ENCODE data around the gene CPNE7. TPM values are rescaled to one million over a fixed set of nuclear protein-coding genes. Genes with fewer than 3 reads are reported as not detected.

CPNE7 gene
- total RNA-seq, 1 donor from 2014 or later = 56.0 TPM

GRCh38 chr16:89545044-89545830 lies 30.3 kb upstream of the CPNE7 start:
- DNase-seq = no peak
- Mint-ChIP-seq H3K9me3 (no peaks in the 10 kb centered on the region), H3K4me1 (peaks cover 20% of the 10 kb centered on the region), H3K27me3 (no peaks in the 10 kb centered on the region), H3K36me3 (ENCODE audit: low read depth) (peaks cover 36% of the 10 kb centered on the region), H3K27ac (no peak overlapping the region), H3K4me3 (no peak overlapping the region)
- intact Hi-C loops (cut with micrococcal nuclease) = no loop called here

GRCh38 chr16:89545831-89546574 lies 29.6 kb upstream of the CPNE7 start:
- Mint-ChIP-seq H3K9me3 (no peaks in the 10 kb centered on the region), H3K36me3 (ENCODE audit: low read depth) (peaks cover 42% of the 10 kb centered on the region), H3K4me3 (no peak overlapping the region), H3K27me3 (no peaks in the 10 kb centered on the region), H3K27ac (no peak overlapping the region), H3K4me1 (peaks cover 20% of the 10 kb centered on the region)
- intact Hi-C loops (cut with micrococcal nuclease) = no loop called here
- DNase-seq = no peak

GRCh38 chr16:89546781-89547180 lies 28.8 kb upstream of the CPNE7 start:
- no peaks in the 10 kb centered on the region for H3K9me3 Mint-ChIP-seq
- H3K36me3 Mint-ChIP-seq (ENCODE audit: low read depth) = peaks cover 38% of the 10 kb centered on the region
- intact Hi-C loops (cut with micrococcal nuclease) = no loop called here
- no peak overlapping the region for H3K4me3 Mint-ChIP-seq
- H3K4me1 Mint-ChIP-seq = peaks cover 17% of the 10 kb centered on the region
- no peaks in the 10 kb centered on the region for H3K27me3 Mint-ChIP-seq
- no peak overlapping the region for H3K27ac Mint-ChIP-seq
- no peak for DNase-seq

- DNase-seq = no peak
- no peak overlapping the region for H3K27ac Mint-ChIP-seq
- H3K9me3 Mint-ChIP-seq = no peaks in the 10 kb centered on the region
- H3K4me3 Mint-ChIP-seq = no peak overlapping the region
- H3K4me1 Mint-ChIP-seq = peaks cover 17% of the 10 kb centered on the region
- intact Hi-C loops (cut with micrococcal nuclease) = no loop called here
- peaks cover 38% of the 10 kb centered on the region for H3K36me3 Mint-ChIP-seq (ENCODE audit: low read depth)
- H3K27me3 Mint-ChIP-seq = no peaks in the 10 kb centered on the region
Observed at GRCh38 chr16:89547291-89547690, 28.3 kb upstream of the CPNE7 start.

- no peak for DNase-seq
- H3K27ac Mint-ChIP-seq = peak overlapping the region; percentile 66
- H3K27me3 Mint-ChIP-seq = no peaks in the 10 kb centered on the region
- no peak overlapping the region for H3K4me3 Mint-ChIP-seq
- intact Hi-C loops (cut with micrococcal nuclease) = no loop called here
- H3K4me1 Mint-ChIP-seq = peaks cover 14% of the 10 kb centered on the region
- H3K9me3 Mint-ChIP-seq = no peaks in the 10 kb centered on the region
- peaks cover 38% of the 10 kb centered on the region for H3K36me3 Mint-ChIP-seq (ENCODE audit: low read depth)
Observed at GRCh38 chr16:89547860-89548259, 27.7 kb upstream of the CPNE7 start.

- intact Hi-C loops (cut with micrococcal nuclease) = no loop called here
- Mint-ChIP-seq H3K9me3 (no peaks in the 10 kb centered on the region), H3K27ac (peak overlapping the region; percentile 85), H3K36me3 (ENCODE audit: low read depth) (peaks cover 40% of the 10 kb centered on the region), H3K27me3 (no peaks in the 10 kb centered on the region), H3K4me1 (peaks cover 14% of the 10 kb centered on the region), H3K4me3 (no peak overlapping the region)
- no peak for DNase-seq
Observed at GRCh38 chr16:89548344-89549006, 27.1 kb upstream of the CPNE7 start.

GRCh38 chr16:89549007-89549700 lies 26.4 kb upstream of the CPNE7 start:
- peak; percentile 71 for DNase-seq
- H3K36me3 Mint-ChIP-seq (ENCODE audit: low read depth) = peaks cover 40% of the 10 kb centered on the region
- peak overlapping the region; percentile 47 for H3K4me3 Mint-ChIP-seq
- no peaks in the 10 kb centered on the region for H3K9me3 Mint-ChIP-seq
- H3K4me1 Mint-ChIP-seq = peaks cover 14% of the 10 kb centered on the region
- H3K27me3 Mint-ChIP-seq = no peaks in the 10 kb centered on the region
- intact Hi-C loops (cut with micrococcal nuclease) = no loop called here
- peak overlapping the region; percentile 85 for H3K27ac Mint-ChIP-seq

- peaks cover 37% of the 10 kb centered on the region for H3K36me3 Mint-ChIP-seq (ENCODE audit: low read depth)
- no peak for DNase-seq
- intact Hi-C loops (cut with micrococcal nuclease) = no loop called here
- no peaks in the 10 kb centered on the region for H3K27me3 Mint-ChIP-seq
- H3K4me1 Mint-ChIP-seq = peaks cover 14% of the 10 kb centered on the region
- H3K4me3 Mint-ChIP-seq = no peak overlapping the region
- H3K9me3 Mint-ChIP-seq = no peaks in the 10 kb centered on the region
- H3K27ac Mint-ChIP-seq = no peak overlapping the region
Observed at GRCh38 chr16:89550421-89551007, 25.0 kb upstream of the CPNE7 start.

- H3K36me3 Mint-ChIP-seq (ENCODE audit: low read depth) = peaks cover 37% of the 10 kb centered on the region
- no peak overlapping the region for H3K4me3 Mint-ChIP-seq
- H3K4me1 Mint-ChIP-seq = peaks cover 17% of the 10 kb centered on the region
- no peak overlapping the region for H3K27ac Mint-ChIP-seq
- intact Hi-C loops (cut with micrococcal nuclease) = no loop called here
- DNase-seq = no peak
- no peaks in the 10 kb centered on the region for H3K27me3 Mint-ChIP-seq
- H3K9me3 Mint-ChIP-seq = no peaks in the 10 kb centered on the region
Observed at GRCh38 chr16:89552329-89552728, 23.2 kb upstream of the CPNE7 start.

GRCh38 chr16:89552913-89553312 lies 22.6 kb upstream of the CPNE7 start:
- H3K4me1 Mint-ChIP-seq = peaks cover 21% of the 10 kb centered on the region
- no peaks in the 10 kb centered on the region for H3K9me3 Mint-ChIP-seq
- no peaks in the 10 kb centered on the region for H3K27me3 Mint-ChIP-seq
- no peak overlapping the region for H3K4me3 Mint-ChIP-seq
- intact Hi-C loops (cut with micrococcal nuclease) = no loop called here
- no peak overlapping the region for H3K27ac Mint-ChIP-seq
- DNase-seq = no peak
- H3K36me3 Mint-ChIP-seq (ENCODE audit: low read depth) = peaks cover 37% of the 10 kb centered on the region

GRCh38 chr16:89553733-89554132 lies 21.8 kb upstream of the CPNE7 start:
- Mint-ChIP-seq H3K27ac (no peak overlapping the region), H3K9me3 (no peaks in the 10 kb centered on the region), H3K4me1 (peaks cover 17% of the 10 kb centered on the region), H3K36me3 (ENCODE audit: low read depth) (peaks cover 32% of the 10 kb centered on the region), H3K4me3 (no peak overlapping the region), H3K27me3 (no peaks in the 10 kb centered on the region)
- DNase-seq = no peak
- intact Hi-C loops (cut with micrococcal nuclease) = no loop called here

GRCh38 chr16:89554343-89554742 lies 21.2 kb upstream of the CPNE7 start:
- Mint-ChIP-seq H3K4me1 (peaks cover 11% of the 10 kb centered on the region), H3K9me3 (no peaks in the 10 kb centered on the region), H3K36me3 (ENCODE audit: low read depth) (peaks cover 28% of the 10 kb centered on the region), H3K4me3 (no peak overlapping the region), H3K27ac (no peak overlapping the region), H3K27me3 (no peaks in the 10 kb centered on the region)
- DNase-seq = no peak
- intact Hi-C loops (cut with micrococcal nuclease) = no loop called here

GRCh38 chr16:89555265-89555664 lies 20.3 kb upstream of the CPNE7 start:
- DNase-seq = no peak
- no peak overlapping the region for H3K4me3 Mint-ChIP-seq
- peaks cover 12% of the 10 kb centered on the region for H3K4me1 Mint-ChIP-seq
- no peak overlapping the region for H3K27ac Mint-ChIP-seq
- intact Hi-C loops (cut with micrococcal nuclease) = loop anchor here (5.0 kb wide), 2 partner anchors 48 to 223 kb away; partner anchors contain the start of gene SPG7
- H3K9me3 Mint-ChIP-seq = no peaks in the 10 kb centered on the region
- peaks cover 30% of the 10 kb centered on the region for H3K36me3 Mint-ChIP-seq (ENCODE audit: low read depth)
- no peaks in the 10 kb centered on the region for H3K27me3 Mint-ChIP-seq
